ENCODE results near the gene REPS1. TPM values are rescaled to one million over a fixed set of nuclear protein-coding genes. Genes with fewer than 3 reads are reported as not detected.
A peak's percentile ranks its signal among the peaks of the same experiment; 100 is the strongest.

Gene REPS1
- total and polyA plus RNA-seq, 10 donors: 17.2 to 75.7 (median 58.6) TPM

- Histone ChIP-seq H3K36me3 (peaks cover 0 to 20% (median 5%) of the 10 kb centered on the region in 6 donors), H3K27me3 (replicated peaks in 1 of 7) (no peaks in the 10 kb centered on the region), H3K27ac (peak overlapping the region; percentile 85 to 97 (median 92)), H3K4me1 (peaks cover 8 to 75% (median 38%) of the 10 kb centered on the region in 6 donors), H3K9me3 (no peaks in the 10 kb centered on the region), H3K4me3 (peak overlapping the region; percentile 89 to 98 (median 98))
- TF ChIP-seq POLR2A (IDR thresholded peaks at IDR 0.05) (no peak), CTCF (IDR thresholded peaks at IDR 0.05 in 8 of 11, conservative IDR thresholded peaks at IDR 0.05 in 3 of 11) (no peak), POLR2AphosphoS5 (IDR thresholded peaks at IDR 0.05) (peak in 2 of 3 donors; percentile 29 to 43)
- DNase-seq: no peak
- WGBS, 5 donors: 1 to 4% (median 2%) methylated on average over 22 to 44 of the region's 44 CpGs
- intact Hi-C loops (cut with DNase I; ENCODE audit: low total_unique reads): no loop called here
These were observed 41.6 kb upstream of the REPS1 start for GRCh38 chr6:139029470-139030227.

- peak within 1 kb of the TSS; percentile 85 to 97 (median 92) for H3K27ac ChIP-seq
- WGBS, 5 donors: 0 to 1% (median 0%) methylated on average over 41 to 77 of the region's 77 CpGs
These were observed 40.8 kb upstream of the REPS1 start, which contains the start of gene ABRACL for GRCh38 chr6:139028658-139029469. TSS of gene ABRACL (plus strand) at chr6:139028745. CDS start at chr6:139034161, 5,416 bp downstream.

GRCh38 chr6:139028215-139028657 lies 40.2 kb upstream of the REPS1 start:
- intact Hi-C loops (cut with DNase I; ENCODE audit: low total_unique reads): no loop called here
- no peaks in the 10 kb centered on the region for H3K9me3 ChIP-seq
- H3K27ac ChIP-seq: peak overlapping the region; percentile 85 to 97 (median 92)
- WGBS, 5 donors: 1 to 2% (median 2%) methylated on average over 14 of the region's 14 CpGs
- H3K4me3 ChIP-seq: peak overlapping the region; percentile 89 to 98 (median 98)
- DNase-seq: no peak
- TF ChIP-seq POLR2AphosphoS5 (IDR thresholded peaks at IDR 0.05): no peak
- no peak for TF ChIP-seq CTCF (IDR thresholded peaks at IDR 0.05 in 8 of 11, conservative IDR thresholded peaks at IDR 0.05 in 3 of 11)
- TF ChIP-seq POLR2A (IDR thresholded peaks at IDR 0.05): no peak
- peaks cover 0 to 5% (median 0%) of the 10 kb centered on the region in 6 donors for H3K36me3 ChIP-seq
- H3K27me3 ChIP-seq (replicated peaks in 1 of 7): no peaks in the 10 kb centered on the region
- H3K4me1 ChIP-seq: peaks cover 8 to 61% (median 34%) of the 10 kb centered on the region in 6 donors

More at GRCh38 chr6:139028658-139029469, 40.8 kb upstream of the REPS1 start, which contains the start of gene ABRACL:
- Histone ChIP-seq H3K9me3 (no peaks in the 10 kb centered on the region), H3K27me3 (replicated peaks in 1 of 7) (no peaks in the 10 kb centered on the region), H3K4me1 (peaks cover 8 to 67% (median 37%) of the 10 kb centered on the region in 6 donors), H3K4me3 (peak within 1 kb of the TSS; percentile 89 to 98 (median 98)), H3K36me3 (peaks cover 0 to 12% (median 1%) of the 10 kb centered on the region in 6 donors)
- peak; percentile 94 for DNase-seq
- peak in 1 of 3 donors; percentile 55 for TF ChIP-seq POLR2A (IDR thresholded peaks at IDR 0.05)
- TF ChIP-seq POLR2AphosphoS5 (IDR thresholded peaks at IDR 0.05): peak; percentile 82 to 85 (median 83)
- peak in 2 of 11 experiments; percentile 7 to 10 for TF ChIP-seq CTCF (IDR thresholded peaks at IDR 0.05 in 8 of 11, conservative IDR thresholded peaks at IDR 0.05 in 3 of 11)
- intact Hi-C loops (cut with DNase I; ENCODE audit: low total_unique reads): no loop called here

All from spleen (tissue), 11 donors.